Body of pancreas (tissue), 4 donors: Measurements from ENCODE around the gene DMD.

ENCODE experiments used
- POLR2A ChIP-seq, 3 donors: fragments of 450-650 bp; IDR thresholded peaks; one replicate each; pipeline ENCODE4 v1.6.1; 2016; ENCODE audit warnings: antibody characterized with exemption in 3 of 3, mild to moderate bottlenecking in 2 of 3
- TF ChIP-seq, protein P1 (sequence below), 7 experiments: fragments of 450-650 bp in 4 of 7; fragments of 200-600 bp in 3 of 7; sonication (generic) in 3 of 7; IDR thresholded peaks; one replicate each; pipeline ENCODE4 v1.5.1; 2016 to 2019; ENCODE audit warnings: antibody characterized with exemption in 7 of 7

DNA sequence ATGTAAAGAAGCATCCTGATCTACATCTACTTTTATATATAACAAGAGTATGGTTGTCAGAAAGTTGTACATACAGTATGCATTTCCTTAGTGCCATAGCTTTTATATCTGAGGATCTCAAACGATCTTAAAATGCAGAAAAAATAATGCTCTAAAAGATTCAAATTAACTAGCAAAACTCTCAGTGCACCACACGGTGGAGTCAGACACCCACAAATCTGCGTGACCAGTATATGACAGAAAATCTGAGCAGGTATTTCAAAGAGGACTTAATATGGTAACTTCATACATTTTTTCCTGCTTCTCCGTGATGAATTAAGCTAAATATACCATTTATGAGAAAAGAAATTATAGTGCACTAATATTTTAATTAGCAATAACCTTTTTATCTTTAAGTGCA is 803.0 kb downstream of the DMD start:
- TF ChIP-seq, protein P1, sequence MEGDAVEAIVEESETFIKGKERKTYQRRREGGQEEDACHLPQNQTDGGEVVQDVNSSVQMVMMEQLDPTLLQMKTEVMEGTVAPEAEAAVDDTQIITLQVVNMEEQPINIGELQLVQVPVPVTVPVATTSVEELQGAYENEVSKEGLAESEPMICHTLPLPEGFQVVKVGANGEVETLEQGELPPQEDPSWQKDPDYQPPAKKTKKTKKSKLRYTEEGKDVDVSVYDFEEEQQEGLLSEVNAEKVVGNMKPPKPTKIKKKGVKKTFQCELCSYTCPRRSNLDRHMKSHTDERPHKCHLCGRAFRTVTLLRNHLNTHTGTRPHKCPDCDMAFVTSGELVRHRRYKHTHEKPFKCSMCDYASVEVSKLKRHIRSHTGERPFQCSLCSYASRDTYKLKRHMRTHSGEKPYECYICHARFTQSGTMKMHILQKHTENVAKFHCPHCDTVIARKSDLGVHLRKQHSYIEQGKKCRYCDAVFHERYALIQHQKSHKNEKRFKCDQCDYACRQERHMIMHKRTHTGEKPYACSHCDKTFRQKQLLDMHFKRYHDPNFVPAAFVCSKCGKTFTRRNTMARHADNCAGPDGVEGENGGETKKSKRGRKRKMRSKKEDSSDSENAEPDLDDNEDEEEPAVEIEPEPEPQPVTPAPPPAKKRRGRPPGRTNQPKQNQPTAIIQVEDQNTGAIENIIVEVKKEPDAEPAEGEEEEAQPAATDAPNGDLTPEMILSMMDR (IDR thresholded peaks at IDR 0.05), result no peak
- no peak for TF ChIP-seq POLR2A (IDR thresholded peaks at IDR 0.05)
